ENCODE data around the gene PSMD5.

The PSMD5 gene

GRCh38 chr9:120867676-120868338 is 25.1 kb upstream of the PSMD5 start:
- no peaks in the 10 kb centered on the region for H4K20me1 ChIP-seq
- no peak overlapping the region for H3K27ac ChIP-seq
- peak overlapping the region; percentile 82 for H3K4me2 ChIP-seq
- H3K4me3 ChIP-seq: peak overlapping the region; percentile 60
- TF ChIP-seq Cebpa-rat (IDR thresholded peaks at IDR 0.05): no peak
- peaks cover 22% of the 10 kb centered on the region for H3K4me1 ChIP-seq
- peaks cover 81% of the 10 kb centered on the region for H3K36me3 ChIP-seq
- H3K9ac ChIP-seq: peak overlapping the region; percentile 57
- no peaks in the 10 kb centered on the region for H3K27me3 ChIP-seq
- no peaks in the 10 kb centered on the region for H3K9me3 ChIP-seq

GRCh38 chr9:120866651-120867050 is 23.9 kb upstream of the PSMD5 start:
- Histone ChIP-seq H3K9ac (no peak overlapping the region), H4K20me1 (no peaks in the 10 kb centered on the region), H3K36me3 (peaks cover 81% of the 10 kb centered on the region)

GRCh38 chr9:120865809-120866208 is 23.1 kb upstream of the PSMD5 start:
- H4K20me1 ChIP-seq: no peaks in the 10 kb centered on the region
- peaks cover 81% of the 10 kb centered on the region for H3K36me3 ChIP-seq
- H3K27ac ChIP-seq: no peak overlapping the region
- TF ChIP-seq Cebpa-rat (IDR thresholded peaks at IDR 0.05): no peak
- peaks cover 22% of the 10 kb centered on the region for H3K4me1 ChIP-seq
- no peaks in the 10 kb centered on the region for H3K9me3 ChIP-seq
- no peak overlapping the region for H3K4me3 ChIP-seq
- H3K9ac ChIP-seq: no peak overlapping the region
- H3K27me3 ChIP-seq: no peaks in the 10 kb centered on the region
- H3K4me2 ChIP-seq: no peak overlapping the region

More at GRCh38 chr9:120866651-120867050, 23.9 kb upstream of the PSMD5 start:
- no peak for TF ChIP-seq Cebpa-rat (IDR thresholded peaks at IDR 0.05)
- Histone ChIP-seq H3K4me3 (no peak overlapping the region), H3K9me3 (no peaks in the 10 kb centered on the region), H3K4me1 (peaks cover 22% of the 10 kb centered on the region), H3K27me3 (no peaks in the 10 kb centered on the region), H3K4me2 (no peak overlapping the region), H3K27ac (no peak overlapping the region)

GRCh38 chr9:120865176-120865575 is 22.5 kb upstream of the PSMD5 start:
- no peaks in the 10 kb centered on the region for H4K20me1 ChIP-seq
- H3K4me1 ChIP-seq: peaks cover 18% of the 10 kb centered on the region
- no peak overlapping the region for H3K9ac ChIP-seq
- H3K9me3 ChIP-seq: no peaks in the 10 kb centered on the region
- no peak for TF ChIP-seq Cebpa-rat (IDR thresholded peaks at IDR 0.05)
- H3K4me3 ChIP-seq: no peak overlapping the region
- no peak overlapping the region for H3K4me2 ChIP-seq
- no peaks in the 10 kb centered on the region for H3K27me3 ChIP-seq
- H3K36me3 ChIP-seq: peaks cover 82% of the 10 kb centered on the region
- no peak overlapping the region for H3K27ac ChIP-seq

- Histone ChIP-seq H3K9me3 (no peaks in the 10 kb centered on the region), H3K36me3 (peaks cover 82% of the 10 kb centered on the region), H3K27ac (no peak overlapping the region), H3K9ac (no peak overlapping the region), H4K20me1 (no peaks in the 10 kb centered on the region), H3K4me3 (no peak overlapping the region), H3K4me1 (peaks cover 14% of the 10 kb centered on the region), H3K4me2 (no peak overlapping the region), H3K27me3 (no peaks in the 10 kb centered on the region)
- no peak for TF ChIP-seq Cebpa-rat (IDR thresholded peaks at IDR 0.05)
Observed at GRCh38 chr9:120864719-120865118, 22.0 kb upstream of the PSMD5 start.

GRCh38 chr9:120863833-120864232 is 21.1 kb upstream of the PSMD5 start:
- Histone ChIP-seq H3K36me3 (peaks cover 86% of the 10 kb centered on the region), H3K9ac (no peak overlapping the region), H3K9me3 (no peaks in the 10 kb centered on the region), H3K27me3 (no peaks in the 10 kb centered on the region), H3K4me2 (no peak overlapping the region), H3K27ac (no peak overlapping the region), H3K4me1 (peaks cover 7% of the 10 kb centered on the region), H3K4me3 (no peak overlapping the region), H4K20me1 (no peaks in the 10 kb centered on the region)
- TF ChIP-seq Cebpa-rat (IDR thresholded peaks at IDR 0.05): no peak

- Histone ChIP-seq H3K4me1 (no peaks in the 10 kb centered on the region), H4K20me1 (no peaks in the 10 kb centered on the region), H3K27me3 (no peaks in the 10 kb centered on the region), H3K4me3 (no peak overlapping the region), H3K4me2 (no peak overlapping the region), H3K27ac (no peak overlapping the region), H3K9me3 (no peaks in the 10 kb centered on the region), H3K36me3 (peaks cover 97% of the 10 kb centered on the region), H3K9ac (no peak overlapping the region)
- TF ChIP-seq Cebpa-rat (IDR thresholded peaks at IDR 0.05): no peak
Observed at GRCh38 chr9:120862452-120862851, 19.7 kb upstream of the PSMD5 start.

GRCh38 chr9:120861935-120862334 is 19.2 kb upstream of the PSMD5 start:
- Histone ChIP-seq H3K4me1 (no peaks in the 10 kb centered on the region), H3K9ac (no peak overlapping the region), H3K36me3 (peaks cover 97% of the 10 kb centered on the region), H3K4me3 (no peak overlapping the region), H3K27ac (no peak overlapping the region), H3K4me2 (no peak overlapping the region), H3K27me3 (no peaks in the 10 kb centered on the region), H4K20me1 (no peaks in the 10 kb centered on the region), H3K9me3 (no peaks in the 10 kb centered on the region)
- TF ChIP-seq Cebpa-rat (IDR thresholded peaks at IDR 0.05): no peak

- Histone ChIP-seq H3K4me3 (no peak overlapping the region), H3K36me3 (peaks cover 97% of the 10 kb centered on the region), H3K9ac (no peak overlapping the region), H3K27me3 (no peaks in the 10 kb centered on the region), H3K4me1 (no peaks in the 10 kb centered on the region), H3K9me3 (no peaks in the 10 kb centered on the region), H4K20me1 (no peaks in the 10 kb centered on the region), H3K4me2 (no peak overlapping the region), H3K27ac (no peak overlapping the region)
- no peak for TF ChIP-seq Cebpa-rat (IDR thresholded peaks at IDR 0.05)
Observed at GRCh38 chr9:120860083-120860482, 17.4 kb upstream of the PSMD5 start.

- Histone ChIP-seq H4K20me1 (no peaks in the 10 kb centered on the region), H3K4me2 (no peak overlapping the region), H3K36me3 (peaks cover 100% of the 10 kb centered on the region), H3K4me3 (no peak overlapping the region), H3K9me3 (no peaks in the 10 kb centered on the region), H3K27ac (no peak overlapping the region), H3K4me1 (no peaks in the 10 kb centered on the region), H3K27me3 (no peaks in the 10 kb centered on the region), H3K9ac (no peak overlapping the region)
- no peak for TF ChIP-seq Cebpa-rat (IDR thresholded peaks at IDR 0.05)
Observed at GRCh38 chr9:120859361-120859760, 16.6 kb upstream of the PSMD5 start.

- no peaks in the 10 kb centered on the region for H4K20me1 ChIP-seq
- no peak overlapping the region for H3K9ac ChIP-seq
- H3K4me3 ChIP-seq: no peak overlapping the region
- no peak overlapping the region for H3K4me2 ChIP-seq
- no peaks in the 10 kb centered on the region for H3K4me1 ChIP-seq
- TF ChIP-seq Cebpa-rat (IDR thresholded peaks at IDR 0.05): no peak
- H3K27ac ChIP-seq: no peak overlapping the region
- no peaks in the 10 kb centered on the region for H3K27me3 ChIP-seq
- no peaks in the 10 kb centered on the region for H3K9me3 ChIP-seq
- peaks cover 94% of the 10 kb centered on the region for H3K36me3 ChIP-seq
Observed at GRCh38 chr9:120857902-120858301, 15.2 kb upstream of the PSMD5 start.
